ENCODE data around the gene HSDL2. TPM values are rescaled to one million over a fixed set of nuclear protein-coding genes. Genes with fewer than 3 reads are reported as not detected.
"Not testable (repeated sequence)": the region's sequence is repeated elsewhere in the genome, so short reads cannot be mapped to it uniquely, and the experiment has no call there.

HSDL2 gene
- total RNA-seq, 2 experiments from 2014 or later, result 24.8 to 26.3 TPM

- peaks cover 5% of the 10 kb centered on the region for H3K36me3 Mint-ChIP-seq
- no peak for DNase-seq
- peaks cover 27% of the 10 kb centered on the region for H3K9me3 Mint-ChIP-seq
- no peak overlapping the region for H3K27ac Mint-ChIP-seq
- POLR2A ChIA-PET, result interaction anchor here (1.1 kb wide), 1 partner anchor 13 kb away, joined by 3 read pairs; the partner anchor contains the start of gene HSDL2
- CTCF ChIA-PET, result interaction anchor here (0.6 to 1.7 kb wide), 12 partner anchors 12 to 608 kb away, joined by 3 to 7 read pairs (median 3); partner anchors contain the start of gene HSDL2
- no peak overlapping the region for H3K4me3 Mint-ChIP-seq
- H3K27me3 Mint-ChIP-seq, result peaks cover 7% of the 10 kb centered on the region
- intact Hi-C loops (cut with micrococcal nuclease), result no loop called here
- H3K4me1 Mint-ChIP-seq (ENCODE audit: low read depth), result peaks cover 5% of the 10 kb centered on the region
These were observed 13.3 kb upstream of the HSDL2 start for GRCh38 chr9:112366591-112366990.

GRCh38 chr9:112367465-112367864 is 12.4 kb upstream of the HSDL2 start:
- ChIA-PET CTCF (interaction anchor here (0.9 to 1.7 kb wide), 8 partner anchors 12 to 608 kb away, joined by 3 to 7 read pairs (median 4); partner anchors contain the start of gene HSDL2), POLR2A (interaction anchor here (1.1 kb wide), 1 partner anchor 12 kb away, joined by 3 read pairs; the partner anchor contains the start of gene HSDL2)

GRCh38 chr9:112369817-112370216 is 10.1 kb upstream of the HSDL2 start:
- intact Hi-C loops (cut with micrococcal nuclease), result loop anchor here (10.0 kb wide), 1 partner anchor 425 kb away; no protein-coding TSS in a partner anchor
- Mint-ChIP-seq H3K4me1 (ENCODE audit: low read depth) (peaks cover 3% of the 10 kb centered on the region), H3K4me3 (no peak overlapping the region), H3K36me3 (peaks cover 5% of the 10 kb centered on the region), H3K27ac (no peak overlapping the region), H3K9me3 (peaks cover 27% of the 10 kb centered on the region), H3K27me3 (peaks cover 5% of the 10 kb centered on the region)
- ChIA-PET CTCF (interaction anchor here (1.0 to 2.0 kb wide), 2 partner anchors 8 to 257 kb away, joined by 5 to 6 read pairs; no protein-coding TSS in a partner anchor), POLR2A (no interaction called here)
- DNase-seq, result no peak

More at GRCh38 chr9:112367465-112367864, 12.4 kb upstream of the HSDL2 start:
- peaks cover 3% of the 10 kb centered on the region for H3K4me1 Mint-ChIP-seq (ENCODE audit: low read depth)
- DNase-seq, result no peak
- peaks cover 27% of the 10 kb centered on the region for H3K9me3 Mint-ChIP-seq
- intact Hi-C loops (cut with micrococcal nuclease), result no loop called here
- H3K36me3 Mint-ChIP-seq, result peaks cover 5% of the 10 kb centered on the region
- no peak overlapping the region for H3K4me3 Mint-ChIP-seq
- H3K27me3 Mint-ChIP-seq, result peaks cover 6% of the 10 kb centered on the region
- H3K27ac Mint-ChIP-seq, result no peak overlapping the region

- POLR2A ChIA-PET, result no interaction called here
- CTCF ChIA-PET, result interaction anchor here (0.7 to 2.0 kb wide), 3 partner anchors 8 to 258 kb away, joined by 3 to 6 read pairs (median 5); no protein-coding TSS in a partner anchor
- intact Hi-C loops (cut with micrococcal nuclease), result loop anchor here (10.0 kb wide), 1 partner anchor 424 kb away; no protein-coding TSS in a partner anchor
- Mint-ChIP-seq H3K9me3 (peaks cover 19% of the 10 kb centered on the region), H3K4me1 (ENCODE audit: low read depth) (peaks cover 3% of the 10 kb centered on the region), H3K36me3 (peaks cover 3% of the 10 kb centered on the region), H3K4me3 (no peak overlapping the region), H3K27me3 (no peaks in the 10 kb centered on the region), H3K27ac (no peak overlapping the region)
- DNase-seq, result no peak
These were observed 8.8 kb upstream of the HSDL2 start for GRCh38 chr9:112371060-112371459.

GRCh38 chr9:112373666-112374065 is 6.2 kb upstream of the HSDL2 start:
- POLR2A ChIA-PET, DNase-seq, H3K27me3 Mint-ChIP-seq, H3K4me3 Mint-ChIP-seq, CTCF ChIA-PET, H3K9me3 Mint-ChIP-seq, H3K36me3 Mint-ChIP-seq, H3K27ac Mint-ChIP-seq: not testable (repeated sequence)
- peaks cover 25% of the 10 kb centered on the region for H3K4me1 Mint-ChIP-seq (ENCODE audit: low read depth)
- intact Hi-C loops (cut with micrococcal nuclease), result loop anchor here (10.0 kb wide), 1 partner anchor 421 kb away; no protein-coding TSS in a partner anchor

GRCh38 chr9:112374232-112374631 is 5.7 kb upstream of the HSDL2 start:
- CTCF ChIA-PET, DNase-seq, H3K4me3 Mint-ChIP-seq, H3K36me3 Mint-ChIP-seq, H3K27ac Mint-ChIP-seq, H3K9me3 Mint-ChIP-seq, H3K27me3 Mint-ChIP-seq, POLR2A ChIA-PET: not testable (repeated sequence)
- intact Hi-C loops (cut with micrococcal nuclease), result loop anchor here (10.0 kb wide), 1 partner anchor 421 kb away; no protein-coding TSS in a partner anchor
- peaks cover 27% of the 10 kb centered on the region for H3K4me1 Mint-ChIP-seq (ENCODE audit: low read depth)

- Mint-ChIP-seq H3K4me1 (ENCODE audit: low read depth) (peaks cover 27% of the 10 kb centered on the region), H3K9me3 (no peaks in the 10 kb centered on the region), H3K36me3 (no peaks in the 10 kb centered on the region), H3K4me3 (no peak overlapping the region), H3K27ac (no peak overlapping the region), H3K27me3 (no peaks in the 10 kb centered on the region)
- intact Hi-C loops (cut with micrococcal nuclease), result loop anchor here (5.0 to 10.0 kb wide), 4 partner anchors 278 to 633 kb away; partner anchors contain the start of gene UGCG
- DNase-seq, result no peak
- ChIA-PET CTCF (no interaction called here), POLR2A (no interaction called here)
These were observed 4.5 kb upstream of the HSDL2 start for GRCh38 chr9:112375361-112375760.

- H3K9me3 Mint-ChIP-seq, result no peaks in the 10 kb centered on the region
- H3K36me3 Mint-ChIP-seq, result no peaks in the 10 kb centered on the region
- H3K27ac Mint-ChIP-seq, result no peak overlapping the region
- intact Hi-C loops (cut with micrococcal nuclease), result loop anchor here (5.0 to 10.0 kb wide), 4 partner anchors 280 to 635 kb away; partner anchors contain the start of gene UGCG
- no peak for DNase-seq
- POLR2A ChIA-PET, result interaction anchor here (1.3 kb wide), 1 partner anchor 43 kb away, joined by 3 read pairs; the partner anchor contains the start of gene PTBP3
- CTCF ChIA-PET, result interaction anchor here (0.6 kb wide), 1 partner anchor 16 kb away, joined by 3 read pairs; no protein-coding TSS in a partner anchor
- no peaks in the 10 kb centered on the region for H3K27me3 Mint-ChIP-seq
- peaks cover 36% of the 10 kb centered on the region for H3K4me1 Mint-ChIP-seq (ENCODE audit: low read depth)
- no peak overlapping the region for H3K4me3 Mint-ChIP-seq
These were observed 2.8 kb upstream of the HSDL2 start for GRCh38 chr9:112377087-112377486.

- ChIA-PET POLR2A (interaction anchor here (0.7 to 1.3 kb wide), 2 partner anchors 44 to 204 kb away, joined by 3 read pairs; partner anchors contain the start of gene PTBP3), CTCF (interaction anchor here (0.6 to 2.7 kb wide), 4 partner anchors 11 to 280 kb away, joined by 3 to 13 read pairs (median 3); no protein-coding TSS in a partner anchor)
- H3K36me3 Mint-ChIP-seq, result no peaks in the 10 kb centered on the region
- H3K4me1 Mint-ChIP-seq (ENCODE audit: low read depth), result peaks cover 38% of the 10 kb centered on the region
- no peaks in the 10 kb centered on the region for H3K9me3 Mint-ChIP-seq
- no peaks in the 10 kb centered on the region for H3K27me3 Mint-ChIP-seq
- no peak overlapping the region for H3K27ac Mint-ChIP-seq
- no peak for DNase-seq
- intact Hi-C loops (cut with micrococcal nuclease), result loop anchor here (5.0 to 10.0 kb wide), 4 partner anchors 281 to 636 kb away; partner anchors contain the start of gene UGCG
- H3K4me3 Mint-ChIP-seq, result no peak overlapping the region
These were observed 2.1 kb upstream of the HSDL2 start for GRCh38 chr9:112377684-112378327.

- no peaks in the 10 kb centered on the region for H3K27me3 Mint-ChIP-seq
- peak; percentile 57 for DNase-seq
- intact Hi-C loops (cut with micrococcal nuclease), result loop anchor here (1.0 to 10.0 kb wide), 9 partner anchors 44 to 636 kb away; partner anchors contain the start of genes INIP, KIAA1958 and UGCG
- H3K9me3 Mint-ChIP-seq, result no peaks in the 10 kb centered on the region
- peaks cover 40% of the 10 kb centered on the region for H3K4me1 Mint-ChIP-seq (ENCODE audit: low read depth)
- H3K27ac Mint-ChIP-seq, result peak overlapping the region; percentile 98
- H3K4me3 Mint-ChIP-seq, result peak overlapping the region; percentile 97
- POLR2A ChIA-PET, result interaction anchor here (0.7 to 2.0 kb wide), 11 partner anchors 12 to 339 kb away, joined by 3 to 17 read pairs (median 4); partner anchors contain the start of genes INIP, KIAA1958 and PTBP3
- CTCF ChIA-PET, result interaction anchor here (0.8 to 2.7 kb wide), 13 partner anchors 12 to 441 kb away, joined by 3 to 15 read pairs (median 5); partner anchors contain the start of gene INIP
- H3K36me3 Mint-ChIP-seq, result no peaks in the 10 kb centered on the region
These were observed 1.4 kb upstream of the HSDL2 start for GRCh38 chr9:112378328-112379176.

Data from activated CD4-positive, alpha-beta memory T cell treated with anti-CD3 and anti-CD28 coated beads for 36 hours (primary cell).